GM19395 (cell line): ENCODE measurements around the gene IRF3.
A peak's percentile ranks its signal among the peaks of the same experiment; 100 is the strongest.

Experiments
- ATAC-seq: cut with Tn5 transposase; IDR thresholded peaks from one replicate; pipeline ENCODE4 v1.9.1; 2021; ENCODE audit warnings: mild to moderate bottlenecking, moderate library complexity; ENCODE audit not compliant: unreplicated experiment

IRF3 gene

DNA sequence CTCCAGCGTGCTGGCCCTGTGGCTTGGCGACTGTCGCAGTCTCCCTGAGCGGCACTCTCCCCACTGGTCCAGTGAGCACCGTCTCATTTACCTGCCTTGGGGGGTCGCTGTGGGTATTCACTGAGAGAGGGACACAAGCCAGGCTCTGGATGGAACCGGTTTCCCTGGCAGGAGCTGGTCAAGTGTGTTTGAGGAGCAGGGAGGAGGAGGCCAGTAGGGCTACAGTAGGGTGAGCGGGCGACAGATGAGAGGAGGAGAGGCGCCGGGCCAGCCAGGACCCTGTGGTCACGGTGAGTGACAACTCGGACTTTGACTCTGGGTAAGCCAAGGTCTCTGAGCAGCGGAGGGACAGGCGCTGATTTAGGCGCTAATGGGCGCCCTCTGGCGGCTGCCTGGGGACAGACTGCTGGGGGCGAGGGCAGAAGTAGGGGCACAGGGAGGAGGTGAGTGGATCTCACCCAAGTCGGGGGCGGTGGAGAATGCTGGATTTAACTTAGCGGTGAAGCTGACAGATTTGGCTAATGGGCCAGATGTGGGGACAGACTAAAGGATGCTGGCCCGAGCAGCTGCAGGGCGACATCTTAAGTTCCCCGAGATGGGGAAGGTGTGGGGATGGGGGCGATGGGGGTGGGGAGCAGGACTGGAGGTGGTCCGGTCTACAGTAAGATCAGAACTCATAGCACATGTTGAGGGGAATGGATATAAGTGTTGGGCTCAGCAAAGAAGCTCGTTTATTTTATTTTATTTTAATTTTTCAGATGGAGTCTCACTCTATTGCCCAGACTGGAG, 6.7 kb upstream of the IRF3 start:
- no peak for ATAC-seq

DNA sequence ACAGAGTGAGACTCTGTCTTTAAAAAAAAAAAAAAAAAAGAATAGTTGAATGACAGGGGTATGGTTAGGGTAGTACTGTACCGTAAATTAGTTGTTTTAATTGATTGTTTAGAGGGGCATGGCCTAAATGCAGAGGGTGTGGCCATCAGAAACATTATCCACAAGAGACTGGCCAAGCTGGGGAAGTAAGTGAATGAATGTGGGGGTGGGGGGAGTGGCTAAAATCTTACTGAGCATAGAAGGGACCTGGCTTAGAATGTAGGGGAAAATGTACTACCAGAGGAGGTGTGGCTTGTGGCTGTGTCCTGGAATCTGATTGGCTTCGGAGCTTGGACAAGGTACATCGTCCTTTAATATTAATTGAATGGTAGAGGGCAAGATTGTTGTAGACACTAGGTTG, 3.9 kb upstream of the IRF3 start:
- no peak for ATAC-seq

DNA sequence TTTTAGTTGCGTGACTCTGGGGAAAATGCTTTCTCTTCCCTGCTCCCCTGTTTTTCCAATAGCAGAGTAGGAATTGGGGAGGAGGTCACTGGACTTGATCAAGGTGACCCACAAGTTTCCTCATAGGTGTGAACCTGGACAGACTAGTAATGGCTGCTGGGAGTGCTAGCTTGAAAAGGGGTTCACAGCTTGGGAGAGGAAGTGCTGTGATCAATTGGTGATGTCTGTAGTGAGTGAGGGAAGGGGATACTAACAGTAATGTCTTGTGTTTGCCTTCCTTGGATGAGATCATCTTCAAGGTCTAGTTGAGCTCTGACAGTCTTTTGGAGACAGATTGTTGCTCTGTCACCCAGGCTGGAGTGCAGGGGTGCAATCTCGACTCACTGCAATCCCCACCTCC, 1.8 kb upstream of the IRF3 start:
- ATAC-seq: no peak

- peak; percentile 17 for ATAC-seq
Measured at GRCh38 chr19:49666120-49666444, 425 bp upstream of the IRF3 start.

GRCh38 chr19:49665036-49665350, 664 bp downstream of the IRF3 start:
- ATAC-seq: peak; percentile 1

DNA sequence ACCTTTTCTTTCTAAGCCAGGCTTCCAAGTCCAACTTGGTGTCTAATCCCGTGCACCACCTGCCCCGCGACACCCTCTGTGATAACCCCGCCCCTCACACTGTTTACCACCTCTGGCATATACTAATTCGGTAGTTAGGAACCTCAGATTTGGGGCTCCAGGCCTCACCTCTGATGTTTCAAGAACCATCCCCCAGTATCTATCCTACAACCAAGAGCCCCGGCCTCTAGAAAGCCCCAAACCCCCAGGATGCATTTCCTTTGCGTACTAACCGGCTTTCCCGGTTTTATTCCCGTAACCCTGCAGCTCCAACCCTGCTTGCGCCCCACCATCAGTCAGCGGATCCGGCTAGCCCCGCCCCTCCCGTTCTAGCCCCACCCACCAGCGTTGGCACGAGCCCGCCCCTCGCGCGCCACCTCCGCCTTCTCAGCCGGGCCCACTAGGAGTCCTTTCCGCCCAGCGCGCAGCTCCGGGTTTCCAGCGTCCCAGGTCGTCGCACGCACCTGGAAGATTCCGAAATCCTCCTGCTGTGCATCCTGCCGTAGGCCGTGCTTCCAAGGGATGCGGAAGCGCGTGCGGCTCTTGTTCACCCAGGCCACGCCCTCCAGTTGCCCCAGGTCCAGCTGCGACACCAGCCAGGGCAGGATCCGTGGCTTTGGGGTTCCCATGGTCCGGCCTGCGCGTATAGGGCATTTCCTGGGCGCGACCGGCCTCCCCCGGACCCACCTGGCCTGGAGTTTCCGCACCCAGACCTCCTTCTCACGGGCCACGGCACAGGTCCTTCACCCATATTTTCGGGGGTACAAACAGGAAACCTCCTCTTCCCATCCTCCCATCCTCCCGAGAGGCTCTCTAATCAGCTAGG, 1.3 kb downstream of the IRF3 start:
- ATAC-seq: peak; percentile 4

GRCh38 chr19:49663224-49663623, 2.4 kb downstream of the IRF3 start:
- no peak for ATAC-seq

DNA sequence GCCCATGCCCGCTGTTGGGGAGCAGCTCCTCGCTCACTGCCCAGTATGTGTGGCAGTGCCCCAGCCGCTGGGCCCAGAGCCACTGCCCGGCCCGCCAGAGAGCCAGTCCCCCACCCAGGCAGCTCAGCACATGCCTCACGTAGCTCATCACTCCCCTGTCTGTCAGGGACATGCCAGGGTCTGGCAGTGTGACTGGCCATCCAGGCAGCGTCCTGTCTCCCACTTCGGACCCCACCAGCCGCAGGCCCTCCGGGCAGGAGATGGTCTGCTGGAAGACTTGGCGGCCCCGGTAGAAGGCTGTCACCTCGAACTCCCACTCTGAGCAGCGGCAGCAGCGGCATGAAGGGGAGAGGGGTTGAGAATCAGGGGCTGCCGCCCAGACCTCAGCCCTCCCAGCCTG, 3.6 kb downstream of the IRF3 start:
- no peak for ATAC-seq

DNA sequence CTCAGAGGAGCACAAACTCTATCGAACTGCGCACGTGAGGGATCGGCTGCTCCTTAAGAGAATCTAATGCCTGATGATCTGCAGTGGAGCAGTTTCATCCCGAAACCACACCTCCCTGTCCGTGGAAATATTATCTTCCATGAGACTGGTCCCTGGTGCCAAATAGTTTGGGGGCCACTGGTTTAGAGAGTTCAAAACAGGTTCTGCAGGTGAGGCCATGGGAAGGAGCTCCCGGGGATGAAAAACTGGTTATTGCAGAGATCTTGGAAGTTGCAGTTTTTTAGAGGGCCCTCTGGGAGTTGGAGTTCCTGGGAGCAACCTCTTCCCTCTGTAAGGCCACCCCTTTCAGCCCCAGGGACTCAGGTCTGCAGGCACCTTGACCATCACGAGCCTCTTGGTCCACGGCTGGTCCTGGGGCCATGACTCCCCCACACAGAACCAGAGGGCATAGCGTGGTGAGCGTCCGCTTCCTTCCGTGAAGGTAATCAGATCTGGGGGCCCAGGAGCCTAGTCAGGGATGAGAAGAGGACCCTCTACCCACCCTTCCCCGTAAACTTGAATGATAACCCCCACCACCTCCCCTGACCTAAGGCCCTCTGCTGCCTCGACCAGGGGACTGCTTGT, 5.2 kb downstream of the IRF3 start:
- ATAC-seq: no peak

GRCh38 chr19:49658566-49659442, 6.9 kb downstream of the IRF3 start:
- no peak for ATAC-seq

DNA sequence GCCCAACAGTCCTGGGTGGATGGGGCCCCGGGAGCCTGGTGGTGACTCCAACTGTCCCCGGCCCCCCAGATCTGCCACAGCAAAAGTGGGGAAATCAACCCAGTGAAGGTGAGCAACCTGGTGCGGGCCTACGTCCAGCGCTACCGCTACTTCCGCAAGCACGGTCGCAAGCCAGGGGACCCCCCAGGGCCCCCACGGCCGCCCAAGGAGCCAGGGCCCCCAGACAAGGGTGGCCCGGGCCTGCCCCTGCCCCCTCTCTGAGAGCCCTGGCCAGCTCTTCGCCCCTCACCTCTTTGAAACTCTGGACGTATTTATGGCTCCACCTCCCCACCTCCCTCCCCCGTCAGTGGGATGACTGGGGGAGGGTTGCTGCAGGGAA, 7.5 kb downstream of the IRF3 start:
- ATAC-seq: no peak

DNA sequence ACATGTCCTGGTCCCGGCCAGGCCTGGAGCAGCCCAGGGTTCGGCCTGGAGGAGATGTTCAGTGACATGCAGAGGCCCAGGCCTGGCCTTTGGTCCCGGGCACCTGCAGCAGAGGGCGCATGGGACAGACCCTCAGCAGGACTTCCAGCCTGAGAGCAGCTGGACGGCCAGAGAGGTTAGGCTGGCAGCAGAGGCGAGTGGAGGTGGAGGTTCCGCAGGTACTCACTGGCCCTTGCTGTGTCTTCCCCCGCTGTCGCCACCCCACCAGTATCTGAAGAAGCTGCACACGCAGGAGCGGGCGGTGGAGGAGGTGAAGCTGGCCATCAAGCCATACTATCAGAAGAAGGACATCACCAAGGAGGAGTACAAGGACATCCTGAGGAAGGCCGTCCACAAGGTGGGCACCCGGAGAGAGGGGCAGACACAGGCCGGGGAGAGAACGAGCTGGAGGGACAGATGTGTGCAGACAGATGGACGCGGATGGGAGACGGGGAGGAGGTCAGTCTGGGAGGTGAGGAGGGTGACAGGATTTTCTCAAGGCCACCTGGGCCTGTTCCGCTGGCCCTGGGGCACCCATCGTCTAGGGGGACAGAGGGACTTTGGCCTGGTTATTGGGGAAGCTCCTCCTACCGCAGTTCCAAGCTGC, 8.0 kb downstream of the IRF3 start:
- no peak for ATAC-seq

DNA sequence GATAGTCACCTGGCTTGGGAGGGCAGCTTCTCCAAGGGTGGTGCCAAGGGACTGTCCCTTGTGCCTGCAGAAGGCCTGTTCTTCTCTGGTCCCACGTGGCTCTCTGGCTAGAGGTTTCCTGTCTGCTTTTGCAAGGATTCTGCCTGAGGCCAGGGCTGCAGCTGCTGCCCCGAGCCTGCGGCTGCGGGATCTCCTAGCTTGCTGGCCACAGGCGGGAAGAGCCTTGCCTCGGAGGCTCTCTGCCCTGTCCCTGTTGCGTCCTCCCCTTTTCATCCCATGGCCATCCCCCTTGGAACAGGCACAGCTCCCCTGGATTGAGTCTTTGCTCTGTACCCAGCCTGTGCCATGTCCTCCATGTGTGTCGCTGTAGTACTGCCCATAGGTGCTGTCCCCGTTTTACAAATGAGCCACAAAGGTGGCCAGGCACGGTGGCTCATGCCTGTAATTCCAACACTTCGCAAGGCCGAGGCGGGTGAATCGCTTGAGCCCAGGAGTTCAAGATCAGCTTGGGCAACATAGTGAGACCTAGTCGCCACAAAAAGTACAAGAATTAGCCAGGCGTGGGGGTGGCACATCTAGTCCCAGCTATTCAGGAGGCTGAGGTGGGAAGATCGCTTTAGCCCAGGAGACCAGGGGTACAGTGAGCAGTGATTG, 9.1 kb downstream of the IRF3 start:
- no peak for ATAC-seq

DNA sequence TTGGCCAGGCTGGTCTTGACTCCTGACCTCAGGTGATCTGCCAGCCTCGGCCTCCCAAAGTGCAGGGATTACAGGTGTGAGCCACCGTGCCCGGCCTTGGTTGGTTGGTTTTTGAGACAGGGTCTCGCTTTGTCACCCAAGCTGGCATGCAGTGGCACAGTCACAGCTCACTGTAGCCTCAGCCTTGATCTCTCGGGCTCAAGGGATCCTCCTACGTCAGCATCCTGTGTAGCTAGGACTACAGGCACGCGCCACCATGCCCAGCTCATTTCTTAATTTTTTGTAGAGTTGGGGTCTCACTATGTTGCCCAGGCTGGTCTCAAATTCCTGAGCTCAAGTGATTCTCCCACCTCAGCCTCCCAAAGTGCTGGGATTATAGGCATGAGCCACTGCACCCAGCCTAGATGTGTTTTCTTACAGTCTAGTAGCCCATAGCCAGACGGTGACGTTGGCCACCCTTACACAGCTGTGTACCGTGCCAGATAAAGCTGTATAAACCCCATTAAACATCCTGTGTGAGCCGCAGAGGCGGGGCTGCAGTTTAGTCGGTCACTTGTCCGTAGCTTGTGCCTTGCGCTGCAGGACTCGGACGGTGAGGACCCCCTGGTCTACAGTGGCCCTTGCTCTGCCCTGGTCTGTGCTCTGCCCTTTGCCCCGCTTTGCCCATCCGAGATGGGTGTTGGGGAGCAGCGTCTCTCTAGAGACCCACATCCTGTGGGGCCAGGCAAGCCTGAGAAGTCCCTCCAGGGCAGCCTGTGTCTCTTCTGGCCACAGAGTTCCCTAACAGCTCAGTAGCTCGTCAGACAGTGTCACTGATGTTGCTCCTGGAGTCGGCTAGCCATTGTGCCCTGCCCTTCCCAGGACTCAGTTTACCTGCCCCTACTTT, 9.8 kb downstream of the IRF3 start:
- ATAC-seq: no peak

- no peak for ATAC-seq
Measured at GRCh38 chr19:49654581-49654980, 11.1 kb downstream of the IRF3 start.

- ATAC-seq: no peak
Measured at GRCh38 chr19:49653466-49653806, 12.2 kb downstream of the IRF3 start.

DNA sequence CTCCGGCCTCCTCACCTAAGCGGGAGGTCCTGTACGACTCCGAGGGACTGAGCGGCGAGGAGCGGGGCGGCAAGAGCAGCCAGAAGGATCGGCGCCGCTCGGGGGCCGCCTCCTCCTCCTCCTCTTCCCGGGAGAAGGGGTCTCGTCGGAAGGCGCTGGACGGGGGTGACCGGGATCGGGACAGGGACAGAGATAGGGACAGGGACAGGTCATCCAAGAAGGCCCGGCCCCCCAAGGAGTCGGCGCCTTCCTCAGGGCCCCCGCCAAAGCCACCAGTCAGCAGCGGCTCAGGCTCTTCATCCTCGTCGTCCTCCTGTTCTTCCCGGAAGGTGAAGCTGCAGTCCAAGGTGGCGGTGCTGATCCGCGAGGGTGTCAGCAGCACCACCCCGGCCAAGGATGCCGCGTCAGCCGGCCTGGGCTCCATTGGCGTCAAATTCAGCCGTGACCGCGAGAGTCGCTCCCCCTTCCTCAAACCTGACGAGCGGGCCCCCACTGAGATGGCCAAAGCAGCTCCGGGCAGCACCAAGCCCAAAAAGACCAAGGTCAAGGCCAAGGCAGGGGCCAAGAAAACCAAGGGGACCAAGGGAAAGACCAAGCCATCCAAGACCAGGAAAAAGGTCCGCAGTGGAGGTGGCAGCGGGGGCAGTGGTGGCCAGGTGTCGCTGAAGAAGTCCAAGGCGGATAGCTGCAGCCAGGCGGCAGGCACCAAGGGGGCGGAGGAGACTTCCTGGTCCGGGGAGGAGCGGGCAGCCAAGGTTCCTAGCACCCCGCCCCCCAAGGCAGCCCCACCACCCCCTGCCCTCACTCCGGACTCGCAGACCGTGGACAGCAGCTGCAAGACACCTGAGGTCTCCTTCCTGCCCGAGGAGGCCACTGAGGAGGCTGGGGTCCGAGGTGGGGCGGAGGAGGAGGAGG, 12.8 kb downstream of the IRF3 start:
- no peak for ATAC-seq

- ATAC-seq: no peak
Measured at GRCh38 chr19:49651820-49652550, 13.7 kb downstream of the IRF3 start.
